GM12891 (cell line): ENCODE results near the gene GRM4.

Experiments used
- POLR2A ChIP-seq: IDR thresholded peaks from 2 replicates; pipeline ENCODE4 v1.6.1; 2011; ENCODE audit warnings: low read depth, low read length, control low read depth
- POLR2AphosphoS5 ChIP-seq: IDR thresholded peaks from 2 replicates; pipeline ENCODE4 v1.6.1; 2011; ENCODE audit warnings: low read depth, low read length, control low read depth
- POU2F2 ChIP-seq: IDR thresholded peaks from 2 replicates; pipeline ENCODE4 v1.6.1; 2011; ENCODE audit warnings: low read depth, mild to moderate bottlenecking, control low read depth, low read length, moderate library complexity
- SPI1 ChIP-seq: IDR thresholded peaks from 2 replicates; pipeline ENCODE4 v1.6.1; 2011; ENCODE audit warnings: low read depth, low read length, control low read depth
- TAF1 ChIP-seq: IDR thresholded peaks from 2 replicates; pipeline ENCODE4 v1.6.1; 2011; ENCODE audit warnings: low read depth, low read length, control low read depth

DNA sequence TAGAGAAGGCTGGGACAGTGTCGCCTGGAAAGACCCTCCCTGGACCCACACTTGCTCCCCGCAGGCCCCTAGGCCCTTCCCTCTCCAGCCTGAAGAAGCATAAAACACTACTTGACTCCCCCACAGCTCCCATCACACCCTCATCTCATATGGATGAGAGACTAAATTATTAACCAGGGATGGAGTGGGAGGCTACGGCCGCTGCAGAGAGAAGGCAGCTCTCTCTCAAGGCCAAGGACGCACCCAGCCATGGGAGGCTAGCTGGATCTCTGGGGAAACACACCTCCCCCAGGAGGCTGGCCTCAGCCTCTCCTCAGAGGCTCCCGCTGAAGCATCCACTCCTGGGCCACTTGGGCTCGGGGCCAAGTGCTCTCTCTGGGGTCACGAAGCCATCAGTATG lies 102.5 kb downstream of the GRM4 start:
- TF ChIP-seq POLR2AphosphoS5 (no peak), POLR2A (no peak), TAF1 (no peak), POU2F2 (no peak), SPI1 (no peak)
